HEK293 (cell line): ENCODE results near the gene TMC2.

Source experiments
- CTCF ChIA-PET: fragments of 350-600 bp; formaldehyde crosslinking; extraction: SDS; loops from one replicate; lab custom pipeline; 2021; ENCODE audit warnings: antibody characterized with exemption; lab: Yijun Ruan, JAX
- POLR2A ChIA-PET: fragments of 300-600 bp; formaldehyde crosslinking; extraction: SDS; loops from one replicate; lab custom pipeline; 2020; ENCODE audit warnings: antibody characterized with exemption, inconsistent platforms; lab: Yijun Ruan, JAX
- H3K27ac ChIP-seq: fragments of 200-500 bp; sonication (Bioruptor generic); 2 replicates; pipeline ENCODE4 v1.5.1; 2014; ENCODE audit warnings: low read depth, low read length, control low read depth, inconsistent platforms; ENCODE audit errors: extremely low read depth
- H3K36me3 ChIP-seq, 2 experiments: fragments of 200-500 bp in 1 of 2; sonication (Bioruptor generic) in 1 of 2; 1 replicate in 1 of 2; 2 replicates in 1 of 2; pipeline ENCODE4 v1.5.1; 2014 to 2017; ENCODE audit warnings: inconsistent platforms in 2 of 2, low read length in 2 of 2; ENCODE audit not compliant: control insufficient read depth in 2 of 2, insufficient read depth in 1 of 2
- H3K4me1 ChIP-seq: fragments of 200-500 bp; sonication (Bioruptor generic); 2 replicates; pipeline ENCODE4 v1.5.1; 2014; ENCODE audit warnings: mild to moderate bottlenecking, low read length, inconsistent platforms; ENCODE audit not compliant: control insufficient read depth, insufficient read depth
- H3K4me3 ChIP-seq: 2 replicates; pipeline ENCODE4 v1.5.1; 2011; ENCODE audit warnings: low read depth, mild to moderate bottlenecking, control low read depth, low read length, moderate library complexity
- H3K9me3 ChIP-seq: fragments of 200-500 bp; sonication (Bioruptor generic); 2 replicates; pipeline ENCODE4 v1.5.1; 2014; ENCODE audit warnings: low read depth, low read length, inconsistent platforms; ENCODE audit not compliant: control insufficient read depth, insufficient read depth
- GLI2 ChIP-seq: fragments of 450-650 bp; formaldehyde crosslinking; IDR thresholded peaks from 2 replicates; pipeline ENCODE4; 2017; ENCODE audit warnings: missing biosample characterization, missing genetic modification characterization, low read depth, borderline replicate concordance
- INSM2 ChIP-seq: fragments of 450-650 bp; formaldehyde crosslinking; IDR thresholded peaks from 2 replicates; pipeline ENCODE4 v1.5.1; 2016; ENCODE audit warnings: missing biosample characterization, missing genetic modification characterization
- KLF9 ChIP-seq: fragments of 450-650 bp; formaldehyde crosslinking; IDR thresholded peaks from 2 replicates; pipeline ENCODE4 v1.5.1; 2016; ENCODE audit warnings: missing biosample characterization, missing genetic modification characterization, low read depth
- OSR2 ChIP-seq: fragments of 450-650 bp; formaldehyde crosslinking; IDR thresholded peaks from 2 replicates; pipeline ENCODE4 v1.5.1; 2016; ENCODE audit warnings: missing biosample characterization, missing genetic modification characterization
- PRDM6 ChIP-seq: fragments of 450-650 bp; formaldehyde crosslinking; IDR thresholded peaks from 2 replicates; pipeline ENCODE4 v1.5.1; 2017; ENCODE audit warnings: missing biosample characterization, missing genetic modification characterization
- WT1 ChIP-seq: fragments of 450-650 bp; formaldehyde crosslinking; IDR thresholded peaks from 2 replicates; pipeline ENCODE4 v1.5.1; 2016; ENCODE audit warnings: missing biosample characterization, missing genetic modification characterization
- ZBTB17 ChIP-seq: fragments of 450-650 bp; formaldehyde crosslinking; IDR thresholded peaks from 2 replicates; pipeline ENCODE4 v1.5.1; 2016; ENCODE audit warnings: missing biosample characterization, missing genetic modification characterization
- ZBTB26 ChIP-seq: fragments of 450-650 bp; formaldehyde crosslinking; optimal IDR thresholded peaks from 2 replicates; pipeline ENCODE3; 2016; ENCODE audit warnings: missing biosample characterization, mild to moderate bottlenecking, missing genetic modification characterization
- ZIC2 ChIP-seq: fragments of 450-650 bp; formaldehyde crosslinking; IDR thresholded peaks from 2 replicates; pipeline ENCODE4 v1.5.1; 2016; ENCODE audit warnings: missing biosample characterization, missing genetic modification characterization
- ZNF132 ChIP-seq: fragments of 450-650 bp; formaldehyde crosslinking; IDR thresholded peaks from 2 replicates; pipeline ENCODE4 v1.5.1; 2017; ENCODE audit warnings: missing biosample characterization, missing genetic modification characterization, borderline replicate concordance
- ZNF223 ChIP-seq: fragments of 450-650 bp; formaldehyde crosslinking; IDR thresholded peaks from 2 replicates; pipeline ENCODE4 v1.5.1; 2016; ENCODE audit warnings: missing biosample characterization, missing genetic modification characterization
- ZNF292 ChIP-seq: fragments of 450-650 bp; formaldehyde crosslinking; IDR thresholded peaks from 2 replicates; pipeline ENCODE4 v1.5.1; 2016; ENCODE audit warnings: low read depth, missing biosample characterization, missing genetic modification characterization, borderline replicate concordance
- ZNF341 ChIP-seq: fragments of 450-650 bp; formaldehyde crosslinking; IDR thresholded peaks from 2 replicates; pipeline ENCODE4; 2016; ENCODE audit warnings: low read depth, missing biosample characterization, missing genetic modification characterization
- ZNF362 ChIP-seq: fragments of 450-650 bp; formaldehyde crosslinking; IDR thresholded peaks from 2 replicates; pipeline ENCODE4 v1.5.1; 2016; ENCODE audit warnings: missing biosample characterization, missing genetic modification characterization
- ZNF366 ChIP-seq: fragments of 450-650 bp; formaldehyde crosslinking; conservative IDR thresholded peaks from 2 replicates; pipeline ENCODE4 v1.5.1; 2016; ENCODE audit warnings: missing biosample characterization, missing genetic modification characterization
- ZNF394 ChIP-seq: fragments of 450-650 bp; formaldehyde crosslinking; IDR thresholded peaks from 2 replicates; pipeline ENCODE4 v1.5.1; 2016; ENCODE audit warnings: missing biosample characterization, missing genetic modification characterization, mild to moderate bottlenecking, moderate library complexity, borderline replicate concordance
- ZNF416 ChIP-seq: fragments of 450-650 bp; formaldehyde crosslinking; IDR thresholded peaks from 2 replicates; pipeline ENCODE4 v1.5.1; 2016; ENCODE audit warnings: missing biosample characterization, missing genetic modification characterization
- ZNF423 ChIP-seq: fragments of 450-650 bp; formaldehyde crosslinking; IDR thresholded peaks from 2 replicates; pipeline ENCODE4 v1.5.1; 2016; ENCODE audit warnings: missing biosample characterization, missing genetic modification characterization
- ZNF529 ChIP-seq: fragments of 450-650 bp; formaldehyde crosslinking; IDR thresholded peaks from 2 replicates; pipeline ENCODE4 v1.5.1; 2017; ENCODE audit warnings: missing genetic modification characterization, missing biosample characterization; ENCODE audit not compliant: insufficient replicate concordance
- ZNF548 ChIP-seq: fragments of 450-650 bp; formaldehyde crosslinking; IDR thresholded peaks from 2 replicates; pipeline ENCODE4 v1.5.1; 2016; ENCODE audit warnings: missing biosample characterization, missing genetic modification characterization
- ZNF600 ChIP-seq: fragments of 450-650 bp; formaldehyde crosslinking; IDR thresholded peaks from 2 replicates; pipeline ENCODE4 v1.5.1; 2016; ENCODE audit warnings: missing biosample characterization, missing genetic modification characterization
- ZNF626 ChIP-seq: fragments of 450-650 bp; sonication (Bioruptor Pico); formaldehyde crosslinking; IDR thresholded peaks from 2 replicates; pipeline ENCODE4 v1.5.1; 2018; ENCODE audit warnings: missing biosample characterization, missing genetic modification characterization, inconsistent platforms
- ZNF645 ChIP-seq: fragments of 450-650 bp; formaldehyde crosslinking; IDR thresholded peaks from 2 replicates; pipeline ENCODE4; 2016; ENCODE audit warnings: missing biosample characterization, missing genetic modification characterization
- ZSCAN16 ChIP-seq: fragments of 450-650 bp; formaldehyde crosslinking; IDR thresholded peaks from 2 replicates; pipeline ENCODE4 v1.5.1; 2016; ENCODE audit warnings: missing biosample characterization, missing genetic modification characterization
- ZSCAN18 ChIP-seq: fragments of 450-650 bp; formaldehyde crosslinking; IDR thresholded peaks from 2 replicates; pipeline ENCODE4 v1.5.1; 2016; ENCODE audit warnings: missing biosample characterization, missing genetic modification characterization

Gene TMC2

GRCh38 chr20:2610941-2611720 lies 74.8 kb downstream of the TMC2 start (continued):
- TF ChIP-seq ZNF416 (tag by site-specific recombination), result no peak
- TF ChIP-seq ZNF362 (tag by site-specific recombination), result no peak
- TF ChIP-seq ZNF366, result no peak
- no peak for TF ChIP-seq ZNF292 (tag by site-specific recombination)
- no peak for TF ChIP-seq ZIC2 (tag by site-specific recombination)
- TF ChIP-seq ZSCAN16, result no peak

GRCh38 chr20:2612073-2612472 lies 75.7 kb downstream of the TMC2 start:
- ChIA-PET POLR2A (interaction anchor here (1.1 kb wide), 1 partner anchor 41 kb away, joined by 3 read pairs; the partner anchor contains the start of gene NOP56), CTCF (interaction anchor here (0.5 to 1.2 kb wide), 3 partner anchors 35 to 864 kb away, joined by 3 to 5 read pairs (median 3); no protein-coding TSS in a partner anchor)
- H3K4me1 ChIP-seq, result no peaks in the 10 kb centered on the region
- no peak overlapping the region for H3K4me3 ChIP-seq
- no peaks in the 10 kb centered on the region for H3K36me3 ChIP-seq
- no peak overlapping the region for H3K27ac ChIP-seq
- no peaks in the 10 kb centered on the region; the same call in 1 of the 2 replicates for H3K9me3 ChIP-seq
- TF ChIP-seq ZBTB17 (no peak), PRDM6 (tag by site-specific recombination) (no peak), ZNF223 (no peak), WT1 (tag by site-specific recombination) (no peak), ZNF529 (tag by site-specific recombination) (no peak), ZNF341 (tag by site-specific recombination) (no peak), ZNF600 (tag by site-specific recombination) (no peak), OSR2 (no peak), ZNF423 (tag by site-specific recombination) (no peak), ZNF645 (no peak), ZSCAN18 (tag by site-specific recombination) (no peak), GLI2 (tag by site-specific recombination) (no peak), INSM2 (tag by site-specific recombination) (no peak), ZNF626 (no peak), KLF9 (tag by site-specific recombination) (no peak), ZNF366 (no peak), ZNF132 (tag by site-specific recombination) (no peak), ZNF548 (tag by site-specific recombination) (no peak), ZBTB26 (tag by site-specific recombination) (no peak), ZNF394 (tag by site-specific recombination) (no peak)
